Kidney (tissue), 14 donors: ENCODE data around the gene OSCP1. TPM values are rescaled to one million over a fixed set of nuclear protein-coding genes. Genes with fewer than 3 reads are reported as not detected.

Experiments
- DNase-seq, 5 donors: peaks; one replicate each; pipeline ENCODE4 v3.0.0-alpha.2; 2013 to 2020
- FAIRE-seq: peaks from 2 replicates; lab custom pipeline; 2012; peaks lifted over from hg19 to GRCh38; lab: Jason Lieb, UNC
- H3K27ac ChIP-seq, 2 donors: one replicate each; pipeline ENCODE4 v1.7.0; 2013; ENCODE audit warnings: low read depth in 2 of 2, low read length in 2 of 2, inconsistent platforms in 1 of 2
- H3K27me3 ChIP-seq: one replicate; pipeline ENCODE4 v1.7.1; 2013; ENCODE audit warnings: low read length, inconsistent platforms; ENCODE audit not compliant: control insufficient read depth, insufficient read depth
- H3K36me3 ChIP-seq, 3 donors: one replicate each; pipeline versions ENCODE4 v1.7.0 to v1.7.1; 2013; ENCODE audit warnings: low read length in 3 of 3, control low read depth in 1 of 3, inconsistent platforms in 1 of 3; ENCODE audit not compliant: insufficient read depth in 3 of 3, control insufficient read depth in 2 of 3
- H3K4me1 ChIP-seq, 3 donors: one replicate each; pipeline versions ENCODE4 v1.7.0 to v1.7.1; 2013; ENCODE audit warnings: low read length in 3 of 3, inconsistent platforms in 1 of 3, low read depth in 1 of 3; ENCODE audit not compliant: control insufficient read depth in 2 of 3, insufficient read depth in 2 of 3
- H3K4me3 ChIP-seq, 3 donors: one replicate each; pipeline versions ENCODE4 v1.7.0 to v1.8.1; 2013; ENCODE audit warnings: low read length in 3 of 3, control low read depth in 1 of 3, inconsistent platforms in 1 of 3
- H3K9ac ChIP-seq, 3 donors: one replicate each; pipeline versions ENCODE4 v1.7.0 to v1.7.1; 2013; ENCODE audit warnings: low read length in 3 of 3, control low read depth in 1 of 3, inconsistent platforms in 1 of 3
- H3K9me3 ChIP-seq, 3 donors: one replicate each; pipeline versions ENCODE4 v1.7.0 to v1.7.1; 2013; ENCODE audit warnings: low read length in 3 of 3, control low read depth in 1 of 3, inconsistent platforms in 1 of 3; ENCODE audit not compliant: control insufficient read depth in 2 of 3, insufficient read depth in 1 of 3
- CTCF ChIP-seq: IDR thresholded peaks from 3 replicates; pipeline ENCODE4 v1.5.1; 2012; ENCODE audit warnings: mild to moderate bottlenecking, moderate library complexity, borderline replicate concordance; ENCODE audit not compliant: insufficient read depth; ENCODE audit errors: extremely low read depth
- intact Hi-C: fragments of 100-400 bp; cut with DNase I; formaldehyde crosslinking; loops from one replicate; pipeline ENCODE4 v1.11.1; 2022
- polyA plus RNA-seq: library from polyadenylated mRNA; stranded (reverse); fragments of 350-450 nt; fragmentation: Illumina TruSeq; extraction: RNeasy Lipid Tissue Mini Kit (QIAGEN cat#74804); gene quantifications from one replicate; pipeline ENCODE4 v1.2.3, GENCODE V29; 2014; ENCODE audit warnings: low read depth, low replicate concordance; ENCODE audit not compliant: insufficient read depth
- total RNA-seq: library from RNA; stranded (reverse); fragmentation: NEBNext Ultra II Directional; extraction: Animal tissue kit (Norgen Biotek cat#: 25700); gene quantifications from one replicate; pipeline ENCODE4 v1.2.1, GENCODE V29; 2021
- donor health status: control.
- donor health status: control.
- donor health status: control.
- donor health status: control.
- donor health status: control.
- donor health status: DM: yes; HTN: yes; CAD: no.
- donor health status: Normal renal cell carcinoma (clear cell type).

The OSCP1 gene
- total and polyA plus RNA-seq, 2 donors from 2014 or later: 22.0 to 27.8 TPM

GRCh38 chr1:36486439-36487335 lies 36.4 kb upstream of the OSCP1 start:
- TF ChIP-seq CTCF: no peak
- Histone ChIP-seq H3K27ac (peak overlapping the region in 1 of 2 donors; percentile 37), H3K9ac (no peak overlapping the region), H3K4me3 (no peak overlapping the region), H3K9me3 (no peaks in the 10 kb centered on the region), H3K4me1 (peaks cover 0 to 2% (median 0%) of the 10 kb centered on the region in 3 donors), H3K27me3 (no peaks in the 10 kb centered on the region), H3K36me3 (no peaks in the 10 kb centered on the region)
- intact Hi-C loops: no loop called here
- FAIRE-seq: no peak
- peak; percentile 60 to 91 (median 70) for DNase-seq

GRCh38 chr1:36486093-36486438 lies 35.8 kb upstream of the OSCP1 start:
- Histone ChIP-seq H3K27me3 (no peaks in the 10 kb centered on the region), H3K4me1 (peaks cover 0 to 2% (median 0%) of the 10 kb centered on the region in 3 donors), H3K9ac (no peak overlapping the region), H3K9me3 (no peaks in the 10 kb centered on the region), H3K4me3 (no peak overlapping the region), H3K36me3 (no peaks in the 10 kb centered on the region), H3K27ac (no peak overlapping the region)
- no peak for DNase-seq
- FAIRE-seq: no peak
- no peak for TF ChIP-seq CTCF
- intact Hi-C loops: no loop called here

- FAIRE-seq: no peak
- H3K36me3 ChIP-seq: no peaks in the 10 kb centered on the region
These were observed 33.8 kb upstream of the OSCP1 start for GRCh38 chr1:36484099-36484498.

More at GRCh38 chr1:36484099-36484498, 33.8 kb upstream of the OSCP1 start:
- Histone ChIP-seq H3K9ac (no peak overlapping the region), H3K9me3 (no peaks in the 10 kb centered on the region), H3K27ac (no peak overlapping the region), H3K4me3 (no peak overlapping the region), H3K27me3 (no peaks in the 10 kb centered on the region), H3K4me1 (peaks cover 0 to 2% (median 0%) of the 10 kb centered on the region in 3 donors)
- intact Hi-C loops: no loop called here
- DNase-seq: no peak
- no peak for TF ChIP-seq CTCF
